Stimulated activated CD4-positive, alpha-beta T cell treated with anti-CD3 and anti-CD28 coated beads, Interleukin-4, amount 100 ng/mL, for 1 hour (primary cell): ENCODE data around the gene RAB33A.
"Not testable (repeated sequence)": the region's sequence is repeated elsewhere in the genome, so short reads cannot be mapped to it uniquely, and the experiment has no call there.

Source experiments
- DNase-seq: peaks from one replicate; pipeline ENCODE4 v3.0.0-alpha.2; 2020

Gene RAB33A

GRCh38 chrX:130173190-130173895 is 1.6 kb downstream of the RAB33A start:
- DNase-seq, result peak; percentile 4

- no peak for DNase-seq
These were observed 2.4 kb downstream of the RAB33A start for GRCh38 chrX:130174045-130174704.

- no peak for DNase-seq
These were observed 3.2 kb downstream of the RAB33A start for GRCh38 chrX:130174937-130175336.

GRCh38 chrX:130176354-130176776 is 4.6 kb downstream of the RAB33A start:
- DNase-seq, result no peak

GRCh38 chrX:130176942-130177341 is 5.2 kb downstream of the RAB33A start:
- DNase-seq, result no peak

- DNase-seq, result no peak
These were observed 7.4 kb downstream of the RAB33A start for GRCh38 chrX:130179170-130179569.

GRCh38 chrX:130179579-130180215 is 7.9 kb downstream of the RAB33A start:
- no peak for DNase-seq

- no peak for DNase-seq
These were observed 12.4 kb downstream of the RAB33A start for GRCh38 chrX:130184168-130184567.

- DNase-seq, result no peak
These were observed 13.1 kb downstream of the RAB33A start for GRCh38 chrX:130184857-130185256.

GRCh38 chrX:130186651-130187050 is 14.9 kb downstream of the RAB33A start:
- DNase-seq, result no peak

GRCh38 chrX:130190801-130191200 is 19.0 kb downstream of the RAB33A start:
- no peak for DNase-seq

GRCh38 chrX:130196466-130196865 is 24.7 kb downstream of the RAB33A start:
- no peak for DNase-seq

- no peak for DNase-seq
These were observed 25.7 kb downstream of the RAB33A start for GRCh38 chrX:130197464-130197863.

- DNase-seq, result no peak
These were observed 32.9 kb downstream of the RAB33A start for GRCh38 chrX:130204647-130205046.

- DNase-seq, result no peak
These were observed 39.8 kb downstream of the RAB33A start for GRCh38 chrX:130211415-130212186.

GRCh38 chrX:130212371-130212770 is 40.6 kb downstream of the RAB33A start:
- DNase-seq, result no peak

GRCh38 chrX:130213376-130213775 is 41.6 kb downstream of the RAB33A start:
- no peak for DNase-seq

- DNase-seq, result no peak
These were observed 44.6 kb downstream of the RAB33A start for GRCh38 chrX:130216320-130216719.

- no peak for DNase-seq
These were observed 53.0 kb downstream of the RAB33A start for GRCh38 chrX:130224810-130225209.

- DNase-seq, result no peak
These were observed 57.1 kb downstream of the RAB33A start for GRCh38 chrX:130228871-130229270.

GRCh38 chrX:130231184-130231583 is 59.4 kb downstream of the RAB33A start:
- DNase-seq, result not testable (repeated sequence)
